KMS-11 (cell line): ENCODE measurements around the gene SLC26A1.

Experiments used
- H2AFZ ChIP-seq: fragments of 200-600 bp; sonication (generic); 2 replicates; pipeline ENCODE4 v1.6.1; 2016; ENCODE audit warnings: antibody characterized with exemption, mixed run types, low read depth
- H3K27ac ChIP-seq: fragments of 200-600 bp; sonication (generic); 2 replicates; pipeline ENCODE4 v1.6.1; 2016; ENCODE audit warnings: mild to moderate bottlenecking, mixed run types
- H3K27me3 ChIP-seq: fragments of 200-600 bp; sonication (generic); 2 replicates; pipeline ENCODE4 v1.6.1; 2017; ENCODE audit warnings: mild to moderate bottlenecking, low read depth, mixed run types, moderate library complexity; ENCODE audit not compliant: insufficient read depth
- H3K36me3 ChIP-seq: fragments of 200-600 bp; sonication (generic); 2 replicates; pipeline ENCODE4 v1.6.1; 2017; ENCODE audit warnings: mild to moderate bottlenecking, mixed run types; ENCODE audit not compliant: insufficient read depth
- H3K4me1 ChIP-seq: fragments of 200-600 bp; sonication (generic); 2 replicates; pipeline ENCODE4 v1.6.1; 2016; ENCODE audit warnings: mild to moderate bottlenecking, low read depth, mixed run types; ENCODE audit not compliant: poor library complexity, severe bottlenecking
- H3K4me2 ChIP-seq: fragments of 200-600 bp; sonication (generic); 2 replicates; pipeline ENCODE4 v1.7.0; 2016; ENCODE audit warnings: mild to moderate bottlenecking, mixed run types
- H3K4me3 ChIP-seq: fragments of 200-600 bp; sonication (generic); IDR thresholded peaks from 2 replicates; pipeline ENCODE4 v1.6.1; 2017; ENCODE audit warnings: low read depth, low read length, mixed read lengths; ENCODE audit not compliant: insufficient read depth
- H3K79me2 ChIP-seq: fragments of 200-600 bp; sonication (generic); 2 replicates; pipeline ENCODE4 v1.6.1; 2016; ENCODE audit warnings: low read depth, mixed run types; ENCODE audit not compliant: insufficient read depth
- H3K9ac ChIP-seq: fragments of 200-600 bp; sonication (generic); 2 replicates; pipeline ENCODE4 v1.6.1; 2016; ENCODE audit warnings: mild to moderate bottlenecking, mixed run types
- H4K20me1 ChIP-seq: fragments of 200-600 bp; sonication (generic); 2 replicates; pipeline ENCODE4 v1.6.1; 2016; ENCODE audit warnings: mild to moderate bottlenecking, mixed run types; ENCODE audit not compliant: insufficient read depth
- CTCF ChIP-seq: fragments of 200-600 bp; sonication (generic); conservative IDR thresholded peaks from 2 replicates; pipeline ENCODE4 v1.6.1; 2017; ENCODE audit warnings: low read depth, mild to moderate bottlenecking, antibody characterized with exemption, low read length, moderate library complexity, mixed read lengths

The SLC26A1 gene

DNA sequence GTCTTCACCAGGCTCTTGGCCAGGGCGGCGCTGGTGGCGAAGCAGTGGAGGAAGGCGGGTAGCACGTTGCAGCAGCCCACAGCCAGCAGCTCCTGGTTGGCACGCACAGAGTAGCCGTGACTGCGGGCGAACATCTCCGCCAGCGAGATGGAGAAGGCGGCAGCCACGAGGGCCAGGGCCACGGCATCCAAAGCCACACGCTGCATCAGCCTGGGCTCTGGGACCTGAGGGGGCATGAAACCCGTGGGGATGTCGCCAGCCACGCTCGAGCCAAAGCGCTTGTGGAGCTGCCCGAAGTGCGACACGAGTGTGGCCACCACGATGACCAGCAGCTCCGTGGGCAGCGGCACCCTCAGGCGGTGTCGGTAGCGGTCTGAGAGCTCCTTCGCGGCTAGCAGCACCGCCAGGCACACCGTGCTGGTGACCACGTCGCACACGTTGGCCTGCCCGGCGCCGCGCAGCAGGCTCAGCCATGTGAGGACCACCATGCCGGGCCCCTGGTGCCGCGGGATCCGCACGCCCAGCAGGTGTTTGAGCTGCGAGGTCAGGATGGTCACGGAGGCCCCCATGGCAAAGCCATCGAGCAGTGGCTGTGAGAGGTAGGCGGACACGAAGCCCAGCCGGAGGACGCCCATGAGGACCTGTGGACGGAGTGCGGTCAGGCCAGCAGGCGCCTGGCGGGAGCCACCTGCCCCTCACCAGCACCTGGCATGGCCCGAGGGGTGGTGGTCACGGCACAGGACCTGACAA, 3.3 kb downstream of the SLC26A1 start:
- no peak for TF ChIP-seq CTCF
- Histone ChIP-seq H3K4me3 (no peak overlapping the region), H3K4me1 (no peaks in the 10 kb centered on the region), H3K4me2 (no peak overlapping the region), H3K27ac (no peak overlapping the region), H4K20me1 (no peaks in the 10 kb centered on the region), H3K27me3 (no peaks in the 10 kb centered on the region), H2AFZ (no peak overlapping the region), H3K9ac (no peak overlapping the region), H3K79me2 (no peaks in the 10 kb centered on the region), H3K36me3 (no peaks in the 10 kb centered on the region)

GRCh38 chr4:988726-989721, 4.2 kb downstream of the SLC26A1 start:
- no peaks in the 10 kb centered on the region for H3K79me2 ChIP-seq
- no peak for TF ChIP-seq CTCF
- no peaks in the 10 kb centered on the region for H4K20me1 ChIP-seq
- no peak overlapping the region for H3K4me3 ChIP-seq
- H2AFZ ChIP-seq = no peak overlapping the region
- no peak overlapping the region for H3K27ac ChIP-seq
- H3K4me2 ChIP-seq = no peak overlapping the region
- H3K36me3 ChIP-seq = no peaks in the 10 kb centered on the region
- peaks cover 3% of the 10 kb centered on the region; the same call in 1 of the 2 replicates for H3K27me3 ChIP-seq
- H3K4me1 ChIP-seq = no peaks in the 10 kb centered on the region
- H3K9ac ChIP-seq = no peak overlapping the region

GRCh38 chr4:987624-988513, 5.3 kb downstream of the SLC26A1 start:
- TF ChIP-seq CTCF = no peak
- no peaks in the 10 kb centered on the region for H3K4me1 ChIP-seq
- no peak overlapping the region for H2AFZ ChIP-seq
- no peak overlapping the region for H3K27ac ChIP-seq
- H4K20me1 ChIP-seq = no peaks in the 10 kb centered on the region
- no peak overlapping the region for H3K4me2 ChIP-seq
- no peaks in the 10 kb centered on the region for H3K36me3 ChIP-seq
- H3K27me3 ChIP-seq = peaks cover 4% of the 10 kb centered on the region; the same call in 1 of the 2 replicates
- no peak overlapping the region for H3K9ac ChIP-seq
- H3K4me3 ChIP-seq = no peak overlapping the region
- no peaks in the 10 kb centered on the region for H3K79me2 ChIP-seq
